AG04450 (cell line): Measurements from ENCODE around the gene SNRNP27. TPM values are rescaled to one million over a fixed set of nuclear protein-coding genes. Genes with fewer than 3 reads are reported as not detected.
"Not testable (repeated sequence)": the region's sequence is repeated elsewhere in the genome, so short reads cannot be mapped to it uniquely, and the experiment has no call there.

Experiments used
- CTCF ChIA-PET: fragments of 300-600, 350-600 bp; formaldehyde crosslinking; extraction: SDS; loops from one replicate; lab custom pipeline; 2022; ENCODE audit warnings: antibody characterized with exemption, inconsistent platforms; lab: Charles Lee
- POLR2A ChIA-PET: fragments of 350-600 bp; formaldehyde crosslinking; extraction: SDS; loops from one replicate; lab custom pipeline; 2021; ENCODE audit warnings: antibody characterized with exemption, inconsistent platforms; lab: Yijun Ruan, JAX
- DNase-seq: peaks from one replicate; pipeline ENCODE4 v3.0.0-alpha.2; 2011; ENCODE audit warnings: low read depth, low spot score
- H3K27ac ChIP-seq: one replicate; pipeline ENCODE4 v1.5.1; 2012; ENCODE audit warnings: low read depth, low read length, control low read depth
- H3K27me3 ChIP-seq: one replicate; pipeline ENCODE4 v1.6.0; 2012; ENCODE audit warnings: low read length; ENCODE audit not compliant: control insufficient read depth, insufficient read depth
- H3K4me3 ChIP-seq: 2 replicates; pipeline ENCODE4 v1.5.1; 2011; ENCODE audit warnings: mild to moderate bottlenecking, low read depth, low read length, control low read depth
- H3K9me3 ChIP-seq: 2 replicates; pipeline ENCODE4 v1.5.1; 2012; ENCODE audit warnings: low read length; ENCODE audit not compliant: control insufficient read depth, insufficient read depth
- polyA plus RNA-seq: library from polyadenylated mRNA; depleted of rRNA; stranded (reverse); fragments of >200 nt; gene quantifications from 2 replicates; pipeline ENCODE4 v1.2.3, GENCODE V29; 2011
- TF ChIP-seq, protein P1 (sequence below): IDR thresholded peaks from 2 replicates; pipeline ENCODE4 v1.5.1; 2011; ENCODE audit warnings: low read depth, low read length, control low read depth, inconsistent platforms

The SNRNP27 gene
- polyA plus RNA-seq, 1 experiment = 57.8 TPM

DNA sequence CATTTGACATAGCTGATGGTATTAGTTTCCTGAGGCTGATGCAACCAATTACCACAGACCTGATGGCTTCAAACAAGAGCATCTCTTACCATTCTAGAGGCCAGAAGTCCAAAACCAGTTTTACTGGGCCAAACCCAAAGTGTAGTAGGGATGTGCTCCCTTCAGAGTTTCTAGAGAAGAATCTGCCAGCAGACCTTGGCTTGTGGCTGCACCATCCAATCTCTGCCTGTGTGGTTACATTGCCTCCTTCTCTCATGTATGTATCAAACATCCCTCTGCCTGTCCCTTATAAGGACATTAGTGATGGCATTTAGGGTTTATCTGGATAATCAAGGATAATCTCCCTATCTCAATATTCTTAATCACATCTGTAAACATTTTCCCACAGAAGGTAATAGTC lies 4.5 kb upstream of the SNRNP27 start:
- no peak for DNase-seq
- CTCF ChIA-PET = no interaction called here
- POLR2A ChIA-PET = no interaction called here
- TF ChIP-seq, protein P1, sequence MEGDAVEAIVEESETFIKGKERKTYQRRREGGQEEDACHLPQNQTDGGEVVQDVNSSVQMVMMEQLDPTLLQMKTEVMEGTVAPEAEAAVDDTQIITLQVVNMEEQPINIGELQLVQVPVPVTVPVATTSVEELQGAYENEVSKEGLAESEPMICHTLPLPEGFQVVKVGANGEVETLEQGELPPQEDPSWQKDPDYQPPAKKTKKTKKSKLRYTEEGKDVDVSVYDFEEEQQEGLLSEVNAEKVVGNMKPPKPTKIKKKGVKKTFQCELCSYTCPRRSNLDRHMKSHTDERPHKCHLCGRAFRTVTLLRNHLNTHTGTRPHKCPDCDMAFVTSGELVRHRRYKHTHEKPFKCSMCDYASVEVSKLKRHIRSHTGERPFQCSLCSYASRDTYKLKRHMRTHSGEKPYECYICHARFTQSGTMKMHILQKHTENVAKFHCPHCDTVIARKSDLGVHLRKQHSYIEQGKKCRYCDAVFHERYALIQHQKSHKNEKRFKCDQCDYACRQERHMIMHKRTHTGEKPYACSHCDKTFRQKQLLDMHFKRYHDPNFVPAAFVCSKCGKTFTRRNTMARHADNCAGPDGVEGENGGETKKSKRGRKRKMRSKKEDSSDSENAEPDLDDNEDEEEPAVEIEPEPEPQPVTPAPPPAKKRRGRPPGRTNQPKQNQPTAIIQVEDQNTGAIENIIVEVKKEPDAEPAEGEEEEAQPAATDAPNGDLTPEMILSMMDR = no peak
- Histone ChIP-seq H3K4me3 (no peak overlapping the region), H3K9me3 (peaks cover 5% of the 10 kb centered on the region; the same call in 1 of the 2 replicates), H3K27me3 (peaks cover 4% of the 10 kb centered on the region), H3K27ac (no peak overlapping the region)

- H3K27me3 ChIP-seq = peaks cover 4% of the 10 kb centered on the region
- TF ChIP-seq, protein P1 = no peak
- DNase-seq = no peak
- ChIA-PET CTCF (interaction anchor here (1.6 kb wide), 1 partner anchor 166 kb away, joined by 6 read pairs; no protein-coding TSS in a partner anchor), POLR2A (no interaction called here)
- H3K9me3 ChIP-seq = peaks cover 5% of the 10 kb centered on the region; the same call in 1 of the 2 replicates
- no peak overlapping the region for H3K4me3 ChIP-seq
- no peak overlapping the region for H3K27ac ChIP-seq
Measured at GRCh38 chr2:69890881-69891280, 2.9 kb upstream of the SNRNP27 start.

GRCh38 chr2:69892838-69893424 lies 825 bp upstream of the SNRNP27 start:
- POLR2A ChIA-PET = interaction anchor here (0.5 to 1.1 kb wide), 2 partner anchors 55 to 298 kb away, joined by 3 read pairs; partner anchors contain the start of gene C2orf42
- H3K4me3 ChIP-seq, H3K27me3 ChIP-seq, DNase-seq, H3K27ac ChIP-seq, H3K9me3 ChIP-seq: not testable (repeated sequence)
- CTCF ChIA-PET = interaction anchor here (1.1 to 3.2 kb wide), 3 partner anchors 19 to 250 kb away, joined by 3 to 25 read pairs (median 4); no protein-coding TSS in a partner anchor

DNA sequence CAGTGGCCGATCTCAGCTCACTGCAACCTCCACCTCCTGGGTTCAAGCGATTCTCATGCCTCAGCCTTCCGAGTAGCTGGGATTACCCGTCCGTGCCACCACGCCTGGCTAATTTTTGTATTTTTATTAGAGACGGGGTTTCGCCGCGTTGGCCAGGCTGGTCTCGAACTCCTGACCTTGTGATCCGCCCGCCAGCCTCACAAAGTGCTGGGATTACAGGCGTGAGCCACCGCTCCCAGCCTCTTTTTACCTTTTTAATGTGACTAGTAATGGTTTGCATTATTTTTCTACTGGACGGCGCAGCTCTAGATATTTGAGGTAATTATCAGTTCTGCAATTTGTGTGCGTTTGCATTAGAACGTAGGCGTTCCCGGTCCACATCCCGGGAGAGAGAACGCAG lies 981 bp downstream of the SNRNP27 start:
- not testable (repeated sequence) for DNase-seq
- POLR2A ChIA-PET = interaction anchor here (1.6 kb wide), 1 partner anchor 20 kb away, joined by 7 read pairs; the partner anchor contains the start of gene MXD1

GRCh38 chr2:69902213-69902922 lies 8.6 kb downstream of the SNRNP27 start:
- no peak for DNase-seq
- H3K4me3 ChIP-seq = no peak overlapping the region
- no peaks in the 10 kb centered on the region for H3K27me3 ChIP-seq
- ChIA-PET CTCF (interaction anchor here (1.4 kb wide), 1 partner anchor 178 kb away, joined by 4 read pairs; no protein-coding TSS in a partner anchor), POLR2A (no interaction called here)
- no peaks in the 10 kb centered on the region for H3K9me3 ChIP-seq
- H3K27ac ChIP-seq = peak overlapping the region; percentile 11
- TF ChIP-seq, protein P1 = no peak

More for the DNA sequence above, 981 bp downstream of the SNRNP27 start:
- CTCF ChIA-PET = interaction anchor here (0.6 to 3.2 kb wide), 5 partner anchors 170 to 843 kb away, joined by 3 to 25 read pairs (median 4); no protein-coding TSS in a partner anchor
- H3K27me3 ChIP-seq, H3K27ac ChIP-seq, H3K9me3 ChIP-seq: not testable (repeated sequence)
- peak overlapping the region; percentile 81 for H3K4me3 ChIP-seq
